GM21825 (cell line): ENCODE data around the gene SLC7A11.
"Not testable (repeated sequence)": the region's sequence is repeated elsewhere in the genome, so short reads cannot be mapped to it uniquely, and the experiment has no call there.

ENCODE experiments used
- ATAC-seq: cut with Tn5 transposase; IDR thresholded peaks from one replicate; pipeline ENCODE4 v1.9.1; 2021; ENCODE audit warnings: mild to moderate bottlenecking, moderate library complexity; ENCODE audit not compliant: unreplicated experiment

Gene SLC7A11

GRCh38 chr4:138216272-138216867 is 25.8 kb downstream of the SLC7A11 start:
- no peak for ATAC-seq

- ATAC-seq = not testable (repeated sequence)
Observed at GRCh38 chr4:138210576-138210975, 31.6 kb downstream of the SLC7A11 start.

GRCh38 chr4:138209094-138209493 is 33.1 kb downstream of the SLC7A11 start:
- no peak for ATAC-seq

GRCh38 chr4:138205531-138206233 is 36.5 kb downstream of the SLC7A11 start:
- ATAC-seq = no peak

- no peak for ATAC-seq
Observed at GRCh38 chr4:138204507-138204906, 37.6 kb downstream of the SLC7A11 start.

GRCh38 chr4:138202686-138203085 is 39.5 kb downstream of the SLC7A11 start:
- no peak for ATAC-seq

- ATAC-seq = peak; percentile 35
Observed at GRCh38 chr4:138200236-138200590, 41.9 kb downstream of the SLC7A11 start.

- ATAC-seq = peak; percentile 70
Observed at GRCh38 chr4:138199568-138200235, 42.4 kb downstream of the SLC7A11 start.

- no peak for ATAC-seq
Observed at GRCh38 chr4:138196153-138196552, 46.0 kb downstream of the SLC7A11 start.

- no peak for ATAC-seq
Observed at GRCh38 chr4:138193963-138194362, 48.2 kb downstream of the SLC7A11 start.

- ATAC-seq = peak; percentile 31
Observed at GRCh38 chr4:138192113-138192512, 50.0 kb downstream of the SLC7A11 start.

GRCh38 chr4:138190452-138190858 is 51.7 kb downstream of the SLC7A11 start:
- ATAC-seq = peak; percentile 96

- ATAC-seq = no peak
Observed at GRCh38 chr4:138189206-138189605, 52.9 kb downstream of the SLC7A11 start.

GRCh38 chr4:138188406-138189084 is 53.6 kb downstream of the SLC7A11 start:
- ATAC-seq = no peak

GRCh38 chr4:138185859-138186645 is 56.1 kb downstream of the SLC7A11 start:
- no peak for ATAC-seq

- no peak for ATAC-seq
Observed at GRCh38 chr4:138184886-138185285, 57.3 kb downstream of the SLC7A11 start.

- ATAC-seq = peak; percentile 42
Observed at GRCh38 chr4:138182838-138183426, 59.2 kb downstream of the SLC7A11 start.

- ATAC-seq = no peak
Observed at GRCh38 chr4:138181287-138181686, 60.9 kb downstream of the SLC7A11 start.

GRCh38 chr4:138178566-138178965 is 63.6 kb downstream of the SLC7A11 start:
- no peak for ATAC-seq

GRCh38 chr4:138177278-138177968 is 64.7 kb downstream of the SLC7A11 start:
- ATAC-seq = no peak
